SU-DHL-6 (cell line): ENCODE results near the gene TMEM88.

Source experiments
- H2AFZ ChIP-seq: fragments of 200-600 bp; sonication (generic); 2 replicates; pipeline ENCODE4 v1.6.1; 2014; ENCODE audit warnings: low read depth, mild to moderate bottlenecking, moderate library complexity, mixed read lengths, antibody characterized with exemption, low read length; ENCODE audit not compliant: severe bottlenecking
- H3F3A ChIP-seq: fragments of 200-600 bp; shearing (Covaris generic); 2 replicates; pipeline ENCODE4 v1.6.0; 2016; ENCODE audit warnings: antibody characterized with exemption, mild to moderate bottlenecking; ENCODE audit not compliant: insufficient read depth
- H3K27ac ChIP-seq: fragments of 200-600 bp; sonication (generic); 2 replicates; pipeline ENCODE4 v1.5.1; 2016; ENCODE audit warnings: low read depth, mild to moderate bottlenecking, low read length, moderate library complexity, mixed read lengths
- H3K27me3 ChIP-seq: fragments of 200-600 bp; sonication (generic), shearing (Covaris generic); 2 replicates; pipeline ENCODE4 v1.6.0; 2014; ENCODE audit warnings: mild to moderate bottlenecking, low read length
- H3K36me3 ChIP-seq: fragments of 200-600 bp; sonication (generic); 2 replicates; pipeline ENCODE4 v1.6.1; 2014; ENCODE audit warnings: mild to moderate bottlenecking, low read length, mixed read lengths
- H3K4me2 ChIP-seq: fragments of 300-600, 200-600 bp; shearing (Covaris generic), sonication (generic); 2 replicates; pipeline ENCODE4 v1.6.0; 2014; ENCODE audit warnings: low read length, low read depth, mild to moderate bottlenecking; ENCODE audit not compliant: poor library complexity, severe bottlenecking
- H3K4me3 ChIP-seq: fragments of 200-600 bp; sonication (generic); 2 replicates; pipeline ENCODE4 v1.5.1; 2014; ENCODE audit warnings: antibody characterized with exemption, low read length, mild to moderate bottlenecking, mixed read lengths; ENCODE audit not compliant: insufficient read depth, poor library complexity, severe bottlenecking
- H3K79me2 ChIP-seq: fragments of 200-600 bp; sonication (generic); 2 replicates; pipeline ENCODE4 v1.6.1; 2014; ENCODE audit warnings: mild to moderate bottlenecking, low read length, moderate library complexity; ENCODE audit not compliant: insufficient read depth
- H3K9ac ChIP-seq: fragments of 200-600 bp; sonication (generic); 2 replicates; pipeline ENCODE4 v1.7.0; 2014; ENCODE audit warnings: mild to moderate bottlenecking, low read length
- H3K9me2 ChIP-seq: fragments of 200-600 bp; sonication (generic); replicated peaks from 2 replicates; pipeline ENCODE4 v1.6.1; 2014; ENCODE audit warnings: low read length; ENCODE audit not compliant: insufficient read depth
- H3K9me3 ChIP-seq: fragments of 200-600 bp; sonication (generic); 2 replicates; pipeline ENCODE4 v1.6.1; 2014; ENCODE audit warnings: low read length, mixed read lengths; ENCODE audit not compliant: insufficient read depth
- H4K20me1 ChIP-seq: fragments of 200-600 bp; sonication (generic); 2 replicates; pipeline ENCODE4 v1.6.1; 2014; ENCODE audit warnings: low read depth, mild to moderate bottlenecking, antibody characterized with exemption, low read length, moderate library complexity, mixed read lengths
- CTCF ChIP-seq: fragments of 200-600 bp; sonication (generic); IDR thresholded peaks from one replicate; pipeline ENCODE4 v1.5.1; 2017; ENCODE audit warnings: antibody characterized with exemption, mild to moderate bottlenecking, low read length, moderate library complexity; ENCODE audit not compliant: insufficient read depth, poor library complexity, severe bottlenecking
- EZH2phosphoT487 ChIP-seq: fragments of 200-600 bp; sonication (generic), shearing (Covaris generic); conservative IDR thresholded peaks from 2 replicates; pipeline ENCODE4 v1.6.1; 2018; ENCODE audit warnings: mild to moderate bottlenecking, antibody characterized with exemption, low read length, moderate library complexity, mixed read lengths

The TMEM88 gene

GRCh38 chr17:7834957-7835813 is 19.7 kb upstream of the TMEM88 start:
- Histone ChIP-seq H3K9me2 (no peaks in the 10 kb centered on the region), H2AFZ (no peak overlapping the region), H3K27me3 (no peaks in the 10 kb centered on the region), H3K36me3 (no peaks in the 10 kb centered on the region), H3K79me2 (no peaks in the 10 kb centered on the region), H3F3A (peaks cover 34% of the 10 kb centered on the region), H3K27ac (peak overlapping the region; percentile 92), H3K9me3 (no peaks in the 10 kb centered on the region), H3K4me2 (peak overlapping the region; percentile 94), H3K4me3 (peak overlapping the region; percentile 81), H3K9ac (peak overlapping the region; percentile 71), H4K20me1 (no peaks in the 10 kb centered on the region)
- TF ChIP-seq EZH2phosphoT487 = no peak
- peak; percentile 94 for TF ChIP-seq CTCF

GRCh38 chr17:7835814-7836595 is 18.9 kb upstream of the TMEM88 start:
- peak overlapping the region; percentile 94 for H3K4me2 ChIP-seq
- no peaks in the 10 kb centered on the region for H3K36me3 ChIP-seq
- H3K27ac ChIP-seq = peak overlapping the region; percentile 92
- H3K9me3 ChIP-seq = no peaks in the 10 kb centered on the region
- peak overlapping the region; percentile 68 for H2AFZ ChIP-seq
- peaks cover 42% of the 10 kb centered on the region for H3F3A ChIP-seq
- no peaks in the 10 kb centered on the region for H3K79me2 ChIP-seq
- TF ChIP-seq CTCF (no peak), EZH2phosphoT487 (no peak)
- no peaks in the 10 kb centered on the region for H3K27me3 ChIP-seq
- H3K9ac ChIP-seq = peak overlapping the region; percentile 71
- peak overlapping the region; percentile 81 for H3K4me3 ChIP-seq
- no peaks in the 10 kb centered on the region for H4K20me1 ChIP-seq
- H3K9me2 ChIP-seq = no peaks in the 10 kb centered on the region

- no peaks in the 10 kb centered on the region for H3K9me2 ChIP-seq
- no peaks in the 10 kb centered on the region for H3K79me2 ChIP-seq
- H3K27me3 ChIP-seq = no peaks in the 10 kb centered on the region
- peak overlapping the region; percentile 92 for H3K27ac ChIP-seq
- no peaks in the 10 kb centered on the region for H4K20me1 ChIP-seq
- H3K4me2 ChIP-seq = peak overlapping the region; percentile 94
- peaks cover 47% of the 10 kb centered on the region for H3F3A ChIP-seq
- no peak for TF ChIP-seq CTCF
- no peak for TF ChIP-seq EZH2phosphoT487
- peak overlapping the region; percentile 71 for H3K9ac ChIP-seq
- no peaks in the 10 kb centered on the region for H3K36me3 ChIP-seq
- peak overlapping the region; percentile 81 for H3K4me3 ChIP-seq
- peak overlapping the region; percentile 68 for H2AFZ ChIP-seq
- no peaks in the 10 kb centered on the region for H3K9me3 ChIP-seq
Observed at GRCh38 chr17:7836596-7837407, 18.1 kb upstream of the TMEM88 start.
